ENCODE data around the gene KRT83.

DNA sequence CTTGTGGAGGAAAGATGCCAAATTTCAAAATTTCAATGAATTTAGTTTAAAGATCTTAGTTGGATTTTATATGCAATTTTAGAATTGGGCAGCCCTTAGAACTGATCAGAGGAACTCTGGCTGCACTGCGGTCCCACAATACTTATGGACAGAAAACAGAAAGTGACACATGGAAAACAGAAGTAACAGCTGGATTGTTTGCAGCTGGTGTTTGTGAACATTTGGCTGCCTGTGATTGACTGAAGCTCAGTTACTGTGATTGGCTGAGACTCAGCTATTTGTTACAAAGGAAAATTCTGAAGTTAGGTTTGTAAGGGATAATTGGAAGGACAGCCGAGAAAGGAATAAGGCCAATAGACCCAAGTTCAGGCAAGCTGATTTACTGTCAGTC lies 56.8 kb downstream of the KRT83 start:
- TF ChIP-seq, protein P1, sequence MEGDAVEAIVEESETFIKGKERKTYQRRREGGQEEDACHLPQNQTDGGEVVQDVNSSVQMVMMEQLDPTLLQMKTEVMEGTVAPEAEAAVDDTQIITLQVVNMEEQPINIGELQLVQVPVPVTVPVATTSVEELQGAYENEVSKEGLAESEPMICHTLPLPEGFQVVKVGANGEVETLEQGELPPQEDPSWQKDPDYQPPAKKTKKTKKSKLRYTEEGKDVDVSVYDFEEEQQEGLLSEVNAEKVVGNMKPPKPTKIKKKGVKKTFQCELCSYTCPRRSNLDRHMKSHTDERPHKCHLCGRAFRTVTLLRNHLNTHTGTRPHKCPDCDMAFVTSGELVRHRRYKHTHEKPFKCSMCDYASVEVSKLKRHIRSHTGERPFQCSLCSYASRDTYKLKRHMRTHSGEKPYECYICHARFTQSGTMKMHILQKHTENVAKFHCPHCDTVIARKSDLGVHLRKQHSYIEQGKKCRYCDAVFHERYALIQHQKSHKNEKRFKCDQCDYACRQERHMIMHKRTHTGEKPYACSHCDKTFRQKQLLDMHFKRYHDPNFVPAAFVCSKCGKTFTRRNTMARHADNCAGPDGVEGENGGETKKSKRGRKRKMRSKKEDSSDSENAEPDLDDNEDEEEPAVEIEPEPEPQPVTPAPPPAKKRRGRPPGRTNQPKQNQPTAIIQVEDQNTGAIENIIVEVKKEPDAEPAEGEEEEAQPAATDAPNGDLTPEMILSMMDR (IDR thresholded peaks at IDR 0.05): no peak
- no peak for TF ChIP-seq EZH2 (IDR thresholded peaks at IDR 0.05; ENCODE audit: borderline replicate concordance, insufficient read depth, low read depth, low read length, poor library complexity, severe bottlenecking)
